C4-2B (cell line): ENCODE data around the gene CCDC28B.
"Not testable (repeated sequence)": the region's sequence is repeated elsewhere in the genome, so short reads cannot be mapped to it uniquely, and the experiment has no call there.

Experiments
- H3K27ac ChIP-seq: fragments of 450-650 bp; 2 replicates; pipeline ENCODE4 v1.5.1; 2017
- CTCF ChIP-seq: fragments of 450-650 bp; conservative IDR thresholded peaks from 2 replicates; pipeline ENCODE4 v1.5.1; 2017; ENCODE audit warnings: mild to moderate bottlenecking
- ZFX ChIP-seq: fragments of 450-650 bp; IDR thresholded peaks from 2 replicates; pipeline ENCODE4 v1.6.1; 2017

The CCDC28B gene

DNA sequence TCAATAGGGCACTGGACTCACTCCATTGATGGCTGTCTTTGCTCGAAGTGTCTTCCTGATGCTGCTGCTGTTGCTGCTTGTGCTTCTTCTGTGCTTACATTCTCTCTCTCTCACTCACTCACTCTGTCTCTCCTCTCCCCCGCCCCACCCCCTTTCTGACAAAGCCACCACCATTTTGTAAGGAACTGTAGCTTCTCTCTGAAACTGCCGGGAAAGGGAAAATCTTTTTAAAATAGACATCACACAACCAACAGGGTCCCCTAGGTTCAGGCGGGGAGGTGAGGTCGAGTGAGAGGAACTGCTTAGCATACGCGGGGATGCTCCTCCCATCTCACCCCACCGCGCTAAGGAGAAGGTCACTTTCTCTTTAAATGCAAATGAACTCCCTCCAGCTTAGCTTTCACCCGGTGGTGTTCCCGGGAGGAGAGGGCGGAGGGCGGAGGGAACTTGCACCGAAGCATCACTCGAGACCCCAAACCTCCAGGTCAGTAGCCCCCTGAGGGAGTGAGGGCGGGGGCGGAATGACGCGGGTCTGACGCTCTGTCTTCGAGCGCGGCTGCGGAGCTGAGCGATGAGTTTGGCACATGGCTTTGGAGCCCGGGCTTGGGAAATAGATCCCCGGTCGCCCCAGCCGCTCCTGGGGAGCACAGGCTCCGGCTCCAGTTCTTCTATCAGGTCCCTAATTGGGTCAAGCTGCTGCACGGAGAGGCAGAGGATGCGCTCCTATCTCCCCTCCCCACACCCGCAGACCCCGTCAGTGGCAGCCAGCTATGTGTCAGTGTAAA is at the start of gene CCDC28B:
CCDC28B (plus strand) TSS at position 370 of the 785 bp plus-strand sequence. CDS start 1,341 bp downstream, outside the sequence.
- TF ChIP-seq ZFX (no peak), CTCF (no peak)
- H3K27ac ChIP-seq, result peak within 1 kb of the TSS; percentile 64

DNA sequence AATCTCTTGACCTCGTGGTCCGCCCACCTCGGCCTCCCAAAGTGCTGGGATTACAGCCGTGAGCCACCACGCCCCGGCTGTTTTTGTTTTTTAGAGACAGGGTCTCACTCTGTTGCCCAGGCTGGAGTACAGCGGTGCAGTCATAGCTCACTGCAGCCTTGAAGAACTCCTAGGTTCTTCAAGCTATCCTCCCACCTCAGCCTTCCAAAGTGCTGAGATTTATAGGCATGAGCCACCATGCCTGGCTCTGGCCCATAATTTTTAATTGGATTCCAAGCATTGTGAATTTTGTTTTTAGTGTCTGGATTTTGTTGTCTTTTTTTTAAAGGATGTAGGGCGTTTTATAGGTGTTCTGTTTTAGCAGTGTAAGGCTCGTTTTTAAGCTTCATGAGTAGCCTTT is 49.5 kb upstream of the CCDC28B start:
- no peak for TF ChIP-seq CTCF
- no peak for TF ChIP-seq ZFX
- no peak overlapping the region for H3K27ac ChIP-seq

GRCh38 chr1:32151319-32151787 is 49.0 kb upstream of the CCDC28B start:
- TF ChIP-seq CTCF (no peak), ZFX (no peak)
- H3K27ac ChIP-seq, result no peak overlapping the region

- no peak overlapping the region for H3K27ac ChIP-seq
- TF ChIP-seq CTCF (no peak), ZFX (no peak)
These were observed 41.2 kb upstream of the CCDC28B start for GRCh38 chr1:32159189-32159588.

DNA sequence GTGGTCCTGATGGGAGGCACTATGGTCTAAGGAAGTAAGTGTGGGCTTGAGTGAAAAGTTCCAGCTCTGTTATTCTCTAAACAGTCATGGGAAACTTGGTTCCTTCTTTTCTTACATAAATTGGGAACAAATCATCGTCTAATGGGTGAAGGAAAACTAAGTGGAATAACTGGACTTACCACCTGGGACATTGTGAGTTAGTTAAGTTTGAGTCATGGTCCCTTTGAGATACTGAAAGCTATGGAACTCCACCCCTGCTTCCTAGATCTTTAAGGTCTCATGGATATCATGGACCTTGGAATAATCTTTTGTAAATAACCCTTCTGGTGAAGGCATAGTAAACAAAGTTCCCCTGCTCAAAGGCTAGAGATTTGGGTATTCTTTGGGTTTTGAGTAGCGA is 37.0 kb upstream of the CCDC28B start:
- H3K27ac ChIP-seq, result no peak overlapping the region
- TF ChIP-seq CTCF (no peak), ZFX (no peak)

GRCh38 chr1:32165633-32166032 is 34.8 kb upstream of the CCDC28B start:
- not testable (repeated sequence) for H3K27ac ChIP-seq

DNA sequence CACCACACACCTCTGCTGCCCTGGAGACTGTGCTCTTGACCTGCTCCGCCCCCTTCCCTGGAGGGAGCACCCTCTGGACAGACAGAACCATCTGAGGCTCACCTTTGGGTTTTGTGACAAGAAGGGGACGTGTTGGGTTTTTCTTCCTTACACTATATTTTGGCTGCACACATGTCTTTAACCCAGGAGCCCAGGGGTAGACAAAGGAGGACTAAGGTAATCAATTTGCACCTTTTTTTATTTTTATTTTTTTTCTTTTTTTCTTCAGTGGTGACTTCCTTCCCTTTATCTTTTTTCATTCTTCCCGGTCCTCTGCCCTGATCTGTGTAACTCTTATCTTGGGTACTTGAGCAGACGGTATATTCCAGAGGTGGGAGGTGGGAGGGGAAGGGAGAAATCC is 29.4 kb upstream of the CCDC28B start:
- no peak overlapping the region for H3K27ac ChIP-seq
- no peak for TF ChIP-seq ZFX
- TF ChIP-seq CTCF, result no peak
